H1 (cell line): ENCODE measurements around the gene G6PC3. TPM values are rescaled to one million over a fixed set of nuclear protein-coding genes. Genes with fewer than 3 reads are reported as not detected.

Source experiments
- CTCF ChIA-PET: fragments of 300-600 bp; sonication (Branson Sonifier 250); formaldehyde crosslinking; loops from one replicate; lab custom pipeline; 2021; ENCODE audit not compliant: partially characterized antibody; lab: Charles Lee
- POLR2A ChIA-PET: fragments of 300-600 bp; sonication (Branson Sonifier 250); formaldehyde crosslinking; loops from one replicate; lab custom pipeline; 2021; ENCODE audit warnings: inconsistent platforms; ENCODE audit not compliant: partially characterized antibody; lab: Charles Lee
- DNase-seq, 2 experiments: peaks; one replicate each; pipeline versions ENCODE4 v3.0.0 to v3.0.0-alpha.2; 2010 to 2022; ENCODE audit warnings: low spot score in 2 of 2, low read depth in 1 of 2, mixed read lengths in 1 of 2
- FAIRE-seq: peaks from 2 replicates; lab custom pipeline; 2011; peaks lifted over from hg19 to GRCh38; lab: Jason Lieb, UNC
- H2AFZ ChIP-seq: 2 replicates; pipeline ENCODE4 v1.8.1; 2012; ENCODE audit warnings: low read length, inconsistent platforms
- H2AK5ac ChIP-seq: 2 replicates; pipeline ENCODE4 v1.6.1; 2013; ENCODE audit warnings: low read depth, low read length
- H2BK120ac ChIP-seq: replicated peaks from 2 replicates; pipeline ENCODE3; 2013; ENCODE audit warnings: low read depth, low read length, inconsistent platforms
- H2BK12ac ChIP-seq: 2 replicates; pipeline ENCODE4 v1.6.1; 2013; ENCODE audit warnings: low read depth, low read length
- H2BK15ac ChIP-seq: 2 replicates; pipeline ENCODE4 v1.6.1; 2013; ENCODE audit warnings: low read length
- H2BK20ac ChIP-seq: 2 replicates; pipeline ENCODE4 v1.6.1; 2013; ENCODE audit warnings: low read length
- H2BK5ac ChIP-seq: 2 replicates; pipeline ENCODE4 v1.6.1; 2013; ENCODE audit warnings: low read depth, low read length
- H3K14ac ChIP-seq: 2 replicates; pipeline ENCODE4 v1.6.1; 2013; ENCODE audit warnings: inconsistent platforms; ENCODE audit not compliant: insufficient read length
- H3K18ac ChIP-seq: 2 replicates; pipeline ENCODE4 v1.6.1; 2013; ENCODE audit warnings: low read length; ENCODE audit errors: extremely low read depth
- H3K23ac ChIP-seq: 2 replicates; pipeline ENCODE4 v1.6.1; 2013; ENCODE audit warnings: inconsistent platforms; ENCODE audit not compliant: insufficient read length
- H3K23me2 ChIP-seq: 2 replicates; pipeline ENCODE4 v1.6.1; 2013; ENCODE audit warnings: low read depth, low read length
- H3K27ac ChIP-seq: 2 replicates; pipeline ENCODE4 v1.6.1; 2011; ENCODE audit warnings: low read depth, low read length, inconsistent platforms
- H3K27me3 ChIP-seq, 4 experiments: replicated peaks in 1 of 4; 1 replicate in 1 of 4; 2 replicates in 3 of 4; pipeline versions ENCODE4 v1.6.1 to v1.8.1; 2011 to 2013; ENCODE audit warnings: low read length in 3 of 4, mild to moderate bottlenecking in 3 of 4, inconsistent platforms in 2 of 4, mixed read lengths in 2 of 4, moderate library complexity in 1 of 4; ENCODE audit not compliant: control insufficient read depth in 3 of 4, insufficient read depth in 3 of 4; ENCODE audit errors: extremely low read depth in 1 of 4
- H3K36me3 ChIP-seq, 4 experiments: 2 replicates each; pipeline versions ENCODE4 v1.6.1 to v1.8.1; 2011 to 2013; ENCODE audit warnings: mild to moderate bottlenecking in 4 of 4, low read length in 3 of 4, moderate library complexity in 2 of 4, control low read depth in 1 of 4, inconsistent platforms in 1 of 4; ENCODE audit not compliant: insufficient read depth in 4 of 4, control insufficient read depth in 2 of 4
- H3K4ac ChIP-seq: replicated peaks from 2 replicates; pipeline ENCODE3; 2013; ENCODE audit warnings: low read length, low read depth, mixed read lengths, inconsistent platforms; ENCODE audit not compliant: insufficient read length
- H3K4me1 ChIP-seq, 4 experiments: replicated peaks in 1 of 4; 1 replicate in 1 of 4; 2 replicates in 3 of 4; pipeline versions ENCODE4 v1.6.1 to v1.8.1; 2011 to 2013; ENCODE audit warnings: low read length in 3 of 4, inconsistent platforms in 2 of 4, mixed read lengths in 1 of 4; ENCODE audit not compliant: insufficient read depth in 4 of 4, control insufficient read depth in 3 of 4
- H3K4me2 ChIP-seq, 2 experiments: 2 replicates each; pipeline versions ENCODE4 v1.6.1 to v1.8.1; 2011 to 2013; ENCODE audit warnings: low read depth in 2 of 2, low read length in 2 of 2, control low read depth in 1 of 2, inconsistent platforms in 1 of 2, mild to moderate bottlenecking in 1 of 2; ENCODE audit not compliant: insufficient read depth in 1 of 2
- H3K4me3 ChIP-seq, 4 experiments: fragments of 200-600, 300-600 bp in 1 of 4; sonication (generic), shearing (Covaris generic), sonication (Bioruptor Twin) in 1 of 4; 2 replicates each; pipeline versions ENCODE4 v1.5.1 to v1.8.1; 2011 to 2016; ENCODE audit warnings: low read length in 4 of 4, low read depth in 3 of 4, control low read depth in 2 of 4, inconsistent platforms in 2 of 4, mild to moderate bottlenecking in 2 of 4, mixed read lengths in 1 of 4, moderate library complexity in 1 of 4; ENCODE audit not compliant: insufficient read depth in 2 of 4; ENCODE audit errors: extremely low read depth in 1 of 4
- H3K56ac ChIP-seq: replicated peaks from 2 replicates; pipeline ENCODE3; 2013; ENCODE audit warnings: low read depth, mild to moderate bottlenecking, mixed read lengths, low read length, inconsistent platforms; ENCODE audit not compliant: insufficient read length
- H3K79me1 ChIP-seq: 2 replicates; pipeline ENCODE4 v1.6.1; 2013; ENCODE audit warnings: low read depth, low read length, control low read depth
- H3K79me2 ChIP-seq, 2 experiments: 2 replicates each; pipeline versions ENCODE4 v1.6.1 to v1.8.1; 2012 to 2013; ENCODE audit warnings: low read length in 2 of 2, mild to moderate bottlenecking in 2 of 2, inconsistent platforms in 1 of 2; ENCODE audit not compliant: insufficient read depth in 2 of 2, control insufficient read depth in 1 of 2
- H3K9ac ChIP-seq, 4 experiments: replicated peaks in 1 of 4; 1 replicate in 1 of 4; 2 replicates in 3 of 4; pipeline versions ENCODE4 v1.6.1 to v1.8.1; 2011 to 2013; ENCODE audit warnings: low read depth in 3 of 4, low read length in 3 of 4, control low read depth in 2 of 4, mild to moderate bottlenecking in 2 of 4, moderate library complexity in 2 of 4, inconsistent platforms in 1 of 4; ENCODE audit errors: extremely low read depth in 1 of 4
- H3K9me3 ChIP-seq, 2 experiments: 2 replicates each; pipeline versions ENCODE4 v1.6.1 to v1.8.1; 2012 to 2013; ENCODE audit warnings: mild to moderate bottlenecking in 2 of 2, moderate library complexity in 2 of 2, control low read depth in 1 of 2, inconsistent platforms in 1 of 2, low read depth in 1 of 2, low read length in 1 of 2, mixed read lengths in 1 of 2; ENCODE audit not compliant: insufficient read depth in 2 of 2
- H4K20me1 ChIP-seq, 2 experiments: replicated peaks in 1 of 2; 2 replicates each; pipeline versions ENCODE3 to v1.8.1; 2011 to 2013; ENCODE audit warnings: inconsistent platforms in 2 of 2, low read length in 2 of 2, mild to moderate bottlenecking in 1 of 2; ENCODE audit not compliant: insufficient read depth in 2 of 2, control insufficient read depth in 1 of 2
- H4K5ac ChIP-seq: 2 replicates; pipeline ENCODE4 v1.6.1; 2013; ENCODE audit warnings: low read length, low read depth, mixed read lengths, inconsistent platforms; ENCODE audit not compliant: insufficient read length
- H4K8ac ChIP-seq: 2 replicates; pipeline ENCODE4 v1.8.0; 2013; ENCODE audit warnings: mild to moderate bottlenecking, moderate library complexity, low read length, inconsistent platforms; ENCODE audit not compliant: insufficient read depth; ENCODE audit errors: extremely low read depth
- H4K91ac ChIP-seq: replicated peaks from 2 replicates; pipeline ENCODE3; 2013; ENCODE audit warnings: low read length, mixed read lengths, inconsistent platforms; ENCODE audit not compliant: insufficient read length
- CREB1 ChIP-seq: IDR thresholded peaks from 2 replicates; pipeline ENCODE4 v1.6.1; 2012; ENCODE audit warnings: inconsistent platforms
- POLR2AphosphoS5 ChIP-seq: IDR thresholded peaks from 2 replicates; pipeline ENCODE4 v1.6.1; 2011; ENCODE audit warnings: low read depth, low read length
- SUZ12 ChIP-seq: fragments of 200-600 bp; sonication (generic); IDR thresholded peaks from 2 replicates; pipeline ENCODE4 v1.6.1; 2012; ENCODE audit warnings: mild to moderate bottlenecking, inconsistent platforms, low read length, moderate library complexity, mixed read lengths
- TBP ChIP-seq: IDR thresholded peaks from 2 replicates; pipeline ENCODE4 v1.6.1; 2011; ENCODE audit warnings: low read depth, low read length, improper control_type of control experiment
- WGBS, 2 experiments: shearing (Covaris generic) in 1 of 2; methylation state at CpG; one replicate each; pipeline versions ENCODE4 v1.1.6 to v1.1.7; 2013 to 2015; ENCODE audit warnings: low lambda C conversion rate in 2 of 2, mixed read lengths in 2 of 2, inconsistent platforms in 1 of 2, low coverage in 1 of 2, missing lambda C conversion rate in 1 of 2; ENCODE audit not compliant: insufficient replicate concordance in 2 of 2, insufficient coverage in 1 of 2, insufficient read length in 1 of 2; ENCODE audit errors: extremely low coverage in 1 of 2, missing lambda C conversion rate in 1 of 2; 5-methylcytosine and 5-hydroxymethylcytosine counted together
- polyA plus RNA-seq, 7 experiments: library from polyadenylated mRNA; depleted of rRNA in 3 of 7; stranded (reverse) in 5 of 7; unstranded in 2 of 7; fragments of >200 nt in 5 of 7; fragments of 200-250 nt in 2 of 7; gene quantifications; 1 replicate in 5 of 7; 2 replicates in 1 of 7; 4 replicates in 1 of 7; pipeline versions ENCODE4 v1.2.1 to v1.2.3, GENCODE V29; 2011 to 2013; ENCODE audit warnings: missing spikeins in 2 of 7, mixed read lengths in 2 of 7
- total RNA-seq: library from RNA; stranded (reverse); fragmentation: NEBNext Ultra II Directional; extraction: Animal tissue kit (Norgen Biotek cat#: 25700); gene quantifications from 2 replicates; pipeline ENCODE4 v1.2.1, GENCODE V29; 2021
- TF ChIP-seq, protein P1 (sequence below): IDR thresholded peaks from 2 replicates; pipeline ENCODE4 v1.6.1; 2012; ENCODE audit warnings: low read length, inconsistent platforms
- TF ChIP-seq, protein P2 (sequence below), 3 experiments: IDR thresholded peaks; 1 replicate in 2 of 3; 2 replicates in 1 of 3; pipeline versions ENCODE4 v1.5.1 to v1.6.1; 2011; ENCODE audit warnings: low read length in 3 of 3, mild to moderate bottlenecking in 3 of 3, inconsistent platforms in 2 of 3, low read depth in 1 of 3, moderate library complexity in 1 of 3; ENCODE audit not compliant: insufficient read depth in 1 of 3; ENCODE audit errors: control extremely low read depth in 1 of 3

Gene G6PC3
- total and polyA plus RNA-seq, 2 of the 8 experiments (the other 6 are each of a cell fraction or from before 2014, with no cell fraction given) = 104 to 343 TPM

GRCh38 chr17:44113868-44114840 lies 43.6 kb downstream of the G6PC3 start:
- Histone ChIP-seq H3K9ac (no peak overlapping the region), H3K56ac (no peak overlapping the region), H2BK5ac (no peak overlapping the region; the same call in 1 of the 2 replicates), H3K23ac (no peak overlapping the region), H2BK12ac (peak overlapping the region; percentile 60; the same call in 1 of the 2 replicates), H2BK15ac (peak overlapping the region; percentile 53; the same call in 1 of the 2 replicates), H3K79me2 (peaks cover 0 to 63% of the 10 kb centered on the region in 2 experiments; a peak in 2 of 4 replicates), H3K4ac (no peak overlapping the region), H3K27me3 (no peaks in the 10 kb centered on the region; a peak in 1 of 7 replicates), H2AK5ac (no peak overlapping the region), H3K4me1 (peaks cover 6 to 40% (median 31%) of the 10 kb centered on the region in 4 experiments), H3K23me2 (no peaks in the 10 kb centered on the region; the same call in 1 of the 2 replicates), H3K36me3 (peaks cover 0 to 2% (median 0%) of the 10 kb centered on the region in 4 experiments; a peak in 4 of 8 replicates), H3K18ac (no peak overlapping the region), H4K5ac (no peak overlapping the region), H4K8ac (peak overlapping the region; percentile 45; the same call in 1 of the 2 replicates), H4K20me1 (peaks cover 10 to 28% of the 10 kb centered on the region in 2 experiments), H3K14ac (no peak overlapping the region), H3K4me2 (no peak overlapping the region), H2AFZ (no peak overlapping the region), H3K79me1 (peaks cover 36% of the 10 kb centered on the region), H3K9me3 (no peaks in the 10 kb centered on the region), H3K27ac (no peak overlapping the region), H2BK20ac (no peak overlapping the region; the same call in 1 of the 2 replicates), H2BK120ac (no peak overlapping the region), H4K91ac (no peak overlapping the region), H3K4me3 (no peak overlapping the region)
- FAIRE-seq (no peak), DNase-seq (no peak)
- CTCF ChIA-PET = interaction anchor here (0.6 to 34.4 kb wide), 15 partner anchors 0 to 171 kb away, joined by 3 to 638 read pairs (median 9); partner anchors contain the start of genes ASB16, HDAC5 and PPY
- WGBS, 2 experiments = 93% methylated on average over 6 of the region's 9 CpGs; no CpG with 5 or more reads in 1 of the 2 experiments
- POLR2A ChIA-PET = interaction anchor here (1.2 to 3.4 kb wide), 5 partner anchors 9 to 78 kb away, joined by 3 to 24 read pairs (median 5); partner anchors contain the start of genes HDAC5 and LSM12
- TF ChIP-seq TBP (no peak), POLR2AphosphoS5 (no peak), SUZ12 (no peak), CREB1 (no peak)
- TF ChIP-seq, protein P1, sequence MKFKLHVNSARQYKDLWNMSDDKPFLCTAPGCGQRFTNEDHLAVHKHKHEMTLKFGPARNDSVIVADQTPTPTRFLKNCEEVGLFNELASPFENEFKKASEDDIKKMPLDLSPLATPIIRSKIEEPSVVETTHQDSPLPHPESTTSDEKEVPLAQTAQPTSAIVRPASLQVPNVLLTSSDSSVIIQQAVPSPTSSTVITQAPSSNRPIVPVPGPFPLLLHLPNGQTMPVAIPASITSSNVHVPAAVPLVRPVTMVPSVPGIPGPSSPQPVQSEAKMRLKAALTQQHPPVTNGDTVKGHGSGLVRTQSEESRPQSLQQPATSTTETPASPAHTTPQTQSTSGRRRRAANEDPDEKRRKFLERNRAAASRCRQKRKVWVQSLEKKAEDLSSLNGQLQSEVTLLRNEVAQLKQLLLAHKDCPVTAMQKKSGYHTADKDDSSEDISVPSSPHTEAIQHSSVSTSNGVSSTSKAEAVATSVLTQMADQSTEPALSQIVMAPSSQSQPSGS = no peak
- TF ChIP-seq, protein P2, sequence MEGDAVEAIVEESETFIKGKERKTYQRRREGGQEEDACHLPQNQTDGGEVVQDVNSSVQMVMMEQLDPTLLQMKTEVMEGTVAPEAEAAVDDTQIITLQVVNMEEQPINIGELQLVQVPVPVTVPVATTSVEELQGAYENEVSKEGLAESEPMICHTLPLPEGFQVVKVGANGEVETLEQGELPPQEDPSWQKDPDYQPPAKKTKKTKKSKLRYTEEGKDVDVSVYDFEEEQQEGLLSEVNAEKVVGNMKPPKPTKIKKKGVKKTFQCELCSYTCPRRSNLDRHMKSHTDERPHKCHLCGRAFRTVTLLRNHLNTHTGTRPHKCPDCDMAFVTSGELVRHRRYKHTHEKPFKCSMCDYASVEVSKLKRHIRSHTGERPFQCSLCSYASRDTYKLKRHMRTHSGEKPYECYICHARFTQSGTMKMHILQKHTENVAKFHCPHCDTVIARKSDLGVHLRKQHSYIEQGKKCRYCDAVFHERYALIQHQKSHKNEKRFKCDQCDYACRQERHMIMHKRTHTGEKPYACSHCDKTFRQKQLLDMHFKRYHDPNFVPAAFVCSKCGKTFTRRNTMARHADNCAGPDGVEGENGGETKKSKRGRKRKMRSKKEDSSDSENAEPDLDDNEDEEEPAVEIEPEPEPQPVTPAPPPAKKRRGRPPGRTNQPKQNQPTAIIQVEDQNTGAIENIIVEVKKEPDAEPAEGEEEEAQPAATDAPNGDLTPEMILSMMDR (IDR thresholded peaks at IDR 0.05; ENCODE audit: control extremely low read depth in 1 of 3, insufficient read depth in 1 of 3, low read depth in 1 of 3, low read length in 3 of 3) = no peak
